Frontal cortex (tissue), 4 donors: ENCODE results near the gene PCBP3. TPM values are rescaled to one million over a fixed set of nuclear protein-coding genes. Genes with fewer than 3 reads are reported as not detected.
"Not testable (repeated sequence)": the region's sequence is repeated elsewhere in the genome, so short reads cannot be mapped to it uniquely, and the experiment has no call there.

Experiments
- DNase-seq, 2 donors: peaks; one replicate each; pipeline ENCODE4 v3.0.0; 2012; ENCODE audit warnings: low spot score in 2 of 2
- FAIRE-seq: peaks from 2 replicates; lab custom pipeline; 2012; peaks lifted over from hg19 to GRCh38; lab: Jason Lieb, UNC
- total RNA-seq: library from RNA; depleted of rRNA; stranded (reverse); fragments of >200 nt; gene quantifications from one replicate; pipeline ENCODE4 v1.2.3, GENCODE V29; 2014
- donor health status: control.
- donor health status: control.
- donor health status: control.

PCBP3 gene
- total RNA-seq, 1 donor from 2014 or later: 7.3 TPM

DNA sequence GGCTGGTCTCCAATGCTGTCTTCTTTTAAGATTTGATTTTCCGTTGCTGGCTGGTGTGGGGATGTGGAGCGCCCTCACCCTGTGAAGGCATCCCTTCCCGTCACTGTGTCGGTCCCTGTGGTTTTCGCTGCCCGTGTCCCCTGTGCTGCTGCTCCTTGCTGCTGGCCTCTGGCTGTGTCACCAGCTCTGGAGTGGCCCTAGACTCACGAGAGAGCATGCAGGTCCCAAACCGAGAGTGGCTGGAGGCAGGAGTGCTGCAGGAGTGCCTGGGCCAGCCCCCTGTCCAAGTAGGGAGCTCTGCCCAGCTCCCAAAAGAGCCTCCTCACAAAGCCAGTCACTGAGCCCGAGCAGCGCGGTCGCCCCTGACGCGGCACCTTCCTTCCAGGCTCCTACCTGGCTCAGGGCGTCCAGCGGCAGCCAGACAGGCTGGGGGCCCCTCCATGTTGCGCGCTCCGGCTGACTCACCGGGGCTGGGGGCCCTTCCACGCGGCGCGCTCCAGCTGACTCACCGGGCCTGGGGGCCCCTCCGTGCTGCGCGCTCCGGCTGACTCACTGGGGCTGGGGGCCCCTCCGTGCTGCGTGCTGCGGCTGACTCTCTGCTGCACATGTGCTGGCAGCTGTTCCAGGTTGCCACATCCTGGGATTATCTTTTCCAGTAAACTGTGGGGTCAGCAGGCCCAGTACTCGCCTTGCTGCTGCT, 231.3 kb downstream of the PCBP3 start:
- no peak for FAIRE-seq
- DNase-seq: no peak

DNA sequence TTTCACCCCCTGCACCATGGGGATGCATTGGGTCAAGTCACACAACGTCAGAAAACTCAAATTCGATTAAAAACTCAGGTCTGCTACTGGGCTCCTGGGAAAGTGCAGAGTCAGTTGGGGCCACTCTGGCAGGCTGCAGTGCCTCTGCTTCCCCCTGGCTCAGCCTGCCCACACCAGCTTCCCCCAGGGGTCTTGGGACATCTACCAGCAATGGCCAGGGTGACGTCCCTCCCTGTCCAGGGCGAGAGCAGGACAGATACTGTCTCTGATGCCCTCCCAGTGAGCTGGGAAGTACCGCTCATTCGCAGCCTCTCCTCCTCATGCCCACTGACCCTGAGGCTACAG, 231.9 kb downstream of the PCBP3 start:
- FAIRE-seq (no peak), DNase-seq (no peak)

DNA sequence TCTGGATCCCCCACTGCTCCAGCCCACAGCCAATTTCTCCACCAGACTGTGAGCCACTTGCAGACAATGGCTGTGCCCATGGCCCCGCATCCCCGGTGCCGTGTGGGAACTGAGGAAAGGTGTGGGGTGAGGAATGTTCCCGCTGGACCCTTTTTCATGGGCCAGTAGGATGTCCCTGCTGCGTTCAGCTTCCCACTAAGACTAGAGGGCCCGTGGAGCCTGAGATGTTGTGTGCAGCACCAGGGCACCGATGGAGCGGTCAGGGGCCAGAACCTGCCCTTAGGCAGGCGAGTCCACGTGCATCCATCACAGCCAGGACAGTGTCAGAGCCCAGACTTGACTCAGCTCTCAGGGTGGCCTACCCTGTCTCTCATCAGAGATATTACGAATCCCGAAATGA, 232.4 kb downstream of the PCBP3 start:
- FAIRE-seq: no peak
- no peak for DNase-seq

DNA sequence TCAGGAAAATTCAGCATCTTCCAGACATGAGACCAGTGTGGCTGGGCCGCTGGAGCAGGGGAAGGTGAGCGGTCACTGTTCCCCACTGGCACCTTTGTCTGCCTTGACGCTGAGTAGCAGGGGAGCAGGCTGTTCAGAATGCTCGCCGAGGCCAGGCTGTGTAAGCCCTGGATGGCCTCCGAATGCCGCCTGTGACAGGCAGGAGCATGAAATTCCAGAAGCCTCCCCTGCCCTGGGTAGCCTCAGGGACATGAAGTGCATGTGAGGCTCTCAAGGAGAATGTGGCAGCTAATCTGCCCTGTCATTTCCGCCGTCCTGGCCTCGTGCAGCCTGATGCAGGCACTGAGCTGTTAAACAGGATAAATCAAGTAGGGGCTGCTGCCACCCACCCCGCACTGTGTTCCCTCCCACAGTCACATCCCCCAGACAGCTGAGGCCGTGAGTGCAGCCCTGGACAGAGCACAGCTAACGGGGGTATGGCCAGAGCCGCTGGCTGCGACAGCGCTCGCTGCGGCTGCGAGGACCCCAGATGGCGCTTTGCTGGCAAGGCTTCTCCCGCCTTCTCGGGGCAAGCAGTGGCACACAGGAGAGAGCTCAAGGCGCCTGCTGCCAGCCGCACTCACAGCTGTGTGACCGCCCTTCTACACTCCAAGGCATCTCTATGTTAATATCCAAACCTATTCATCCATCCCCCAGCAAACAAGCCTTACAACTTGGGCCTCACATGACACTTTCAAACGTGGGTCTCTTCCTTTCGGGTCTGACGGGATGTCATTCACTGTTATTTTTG, 233.1 kb downstream of the PCBP3 start:
- FAIRE-seq (no peak), DNase-seq (no peak)

DNA sequence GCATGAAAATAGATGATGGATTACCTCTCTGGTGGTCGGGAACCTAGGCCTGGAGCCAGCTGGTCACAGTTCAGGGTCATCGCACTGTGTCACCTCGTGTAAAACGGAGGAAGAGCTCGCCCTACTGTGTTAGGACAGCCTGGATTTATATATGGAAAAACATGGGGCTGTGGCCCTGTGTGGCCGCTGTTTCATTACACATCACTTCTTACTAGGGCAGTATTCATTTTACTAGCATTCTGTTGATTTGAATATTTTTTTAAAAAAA, 233.6 kb downstream of the PCBP3 start:
- FAIRE-seq: no peak
- DNase-seq: no peak

DNA sequence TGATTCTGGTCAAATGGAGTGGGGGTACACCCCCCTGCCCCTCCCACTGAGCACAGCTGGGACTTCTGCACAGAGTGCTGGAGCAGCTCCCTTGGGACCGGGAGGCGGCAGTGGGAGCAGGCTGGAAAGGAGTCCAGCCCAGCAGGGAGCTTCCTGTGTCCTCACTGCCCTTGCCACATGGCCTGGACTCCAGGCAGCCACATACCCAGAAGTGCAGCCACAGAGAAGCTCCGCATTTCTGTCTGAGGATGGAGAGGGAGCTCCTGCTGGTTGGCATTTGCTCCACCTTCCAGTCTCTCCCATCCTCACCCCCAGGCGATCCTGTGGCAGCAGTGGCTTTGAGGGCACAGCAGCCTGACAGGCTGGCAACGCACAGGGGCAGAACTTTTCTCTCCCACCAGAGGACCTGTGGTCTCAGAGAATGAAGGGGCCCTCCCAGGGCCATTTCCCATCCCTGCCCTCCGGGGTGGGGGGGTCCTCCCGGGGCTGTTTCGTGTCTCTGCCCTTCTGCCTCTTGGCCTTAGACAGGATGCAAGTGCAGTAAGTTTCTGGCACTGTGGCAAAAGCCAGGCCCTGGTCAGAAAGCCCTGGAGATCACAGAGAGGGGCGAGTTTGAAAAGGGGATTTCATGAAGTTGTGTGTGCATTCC, 234.4 kb downstream of the PCBP3 start:
- no peak for DNase-seq
- FAIRE-seq: no peak

DNA sequence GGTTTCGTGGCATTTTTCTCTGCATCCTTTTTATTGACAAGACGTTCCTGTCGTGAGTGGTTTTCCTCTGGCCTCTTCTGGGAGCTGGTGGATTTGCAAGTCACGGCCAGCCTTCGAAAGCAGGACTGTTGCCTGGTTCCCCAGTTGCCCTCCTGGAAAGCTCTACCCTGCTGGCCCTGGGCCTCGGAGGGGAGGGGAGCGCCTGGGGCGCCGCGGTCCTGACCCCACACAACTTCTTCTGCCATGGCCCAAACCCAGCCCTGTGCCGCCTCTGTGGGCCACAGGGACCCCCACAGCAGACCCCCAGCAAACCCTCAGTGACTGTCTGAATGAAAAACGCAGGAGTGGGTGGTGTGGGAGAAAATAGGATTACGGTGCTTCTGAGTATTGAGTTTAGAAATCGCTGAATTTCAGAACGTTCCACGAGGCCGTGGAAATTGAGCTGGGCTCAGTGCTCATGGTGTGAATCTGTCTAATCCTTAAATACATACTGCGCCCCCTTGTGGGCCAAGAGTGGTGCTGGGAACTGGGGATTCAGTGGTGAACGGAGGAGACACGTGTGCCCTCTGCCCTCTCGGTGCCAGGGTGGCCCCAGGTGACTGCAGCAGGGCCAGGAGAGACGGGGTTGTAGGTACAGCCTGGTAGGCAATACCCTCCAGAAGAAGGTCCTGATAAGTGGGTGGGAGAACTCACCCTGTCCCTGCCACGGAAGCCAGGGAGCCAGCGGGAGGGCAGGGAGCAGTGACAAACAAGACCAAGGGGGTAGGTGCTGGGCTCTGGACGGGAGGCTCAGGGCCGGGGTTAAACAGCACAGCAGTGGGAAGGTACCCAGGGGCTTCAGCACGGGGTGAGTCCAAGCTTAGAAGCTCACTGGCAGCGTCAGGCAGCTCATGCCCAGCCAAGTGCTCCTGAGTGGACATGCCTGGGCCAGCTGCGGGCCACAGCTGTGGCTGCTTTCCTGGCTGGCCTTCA, 236.9 kb downstream of the PCBP3 start:
- DNase-seq (peak in 1 of 2 donors; percentile 53), FAIRE-seq (no peak)

DNA sequence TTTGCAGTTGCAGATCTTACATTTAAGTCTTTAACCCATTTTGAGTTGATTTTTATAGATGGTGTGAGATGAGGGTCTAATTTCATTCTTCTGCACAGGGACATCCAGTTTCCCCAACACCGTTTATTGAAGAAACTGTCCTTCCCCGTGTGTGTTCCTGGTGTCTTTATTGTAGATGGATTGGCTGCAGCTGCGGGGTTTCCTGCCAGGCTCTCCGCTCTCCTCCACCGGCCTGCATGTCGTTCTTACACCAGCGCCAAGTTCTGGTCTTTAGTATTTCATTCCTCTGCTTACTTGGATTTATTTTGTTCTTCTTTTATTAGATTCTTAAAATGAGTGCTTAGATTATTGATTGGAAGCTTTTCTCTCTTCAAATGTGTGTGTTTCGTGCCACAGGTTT, 239.1 kb downstream of the PCBP3 start:
- FAIRE-seq: no peak
- no peak for DNase-seq

DNA sequence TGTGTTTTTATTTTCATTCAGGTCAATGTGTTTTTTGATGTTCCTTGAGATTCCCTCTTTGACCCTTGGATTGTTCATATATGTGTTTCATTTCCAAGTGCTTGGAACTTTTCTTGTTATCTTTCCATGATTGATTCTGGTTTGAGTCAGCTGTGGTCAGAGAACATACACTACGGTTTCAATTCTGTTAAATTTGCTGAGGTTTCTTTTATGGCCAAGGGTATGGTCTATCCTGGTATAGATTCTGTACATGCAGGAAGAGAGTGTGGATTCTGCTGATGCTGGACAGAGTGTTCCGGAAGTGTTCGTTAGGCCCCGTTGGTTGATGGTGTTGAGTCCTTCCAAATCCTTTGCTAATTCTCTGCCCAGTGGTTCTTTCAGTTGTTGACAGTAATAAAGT, 239.6 kb downstream of the PCBP3 start:
- no peak for FAIRE-seq

DNA sequence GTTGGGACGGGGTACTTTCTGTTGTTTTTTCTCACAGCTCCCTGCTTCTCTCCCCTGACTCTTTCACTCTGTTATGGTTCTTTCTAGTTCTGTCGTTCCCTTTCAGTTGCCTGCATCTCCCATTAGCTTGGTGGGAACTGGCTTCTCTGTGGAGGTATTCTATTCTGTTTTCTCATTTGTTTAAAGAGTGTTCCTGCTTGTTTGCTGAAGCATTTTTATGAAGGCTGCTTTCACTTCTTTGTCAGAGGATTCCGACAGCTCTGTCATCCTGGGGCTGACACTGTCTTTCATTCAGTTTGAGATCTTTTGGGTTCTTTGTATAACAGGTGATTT, 242.0 kb downstream of the PCBP3 start:
- DNase-seq (no peak), FAIRE-seq (no peak)

More for the DNA sequence above, 239.6 kb downstream of the PCBP3 start:
- DNase-seq: no peak

DNA sequence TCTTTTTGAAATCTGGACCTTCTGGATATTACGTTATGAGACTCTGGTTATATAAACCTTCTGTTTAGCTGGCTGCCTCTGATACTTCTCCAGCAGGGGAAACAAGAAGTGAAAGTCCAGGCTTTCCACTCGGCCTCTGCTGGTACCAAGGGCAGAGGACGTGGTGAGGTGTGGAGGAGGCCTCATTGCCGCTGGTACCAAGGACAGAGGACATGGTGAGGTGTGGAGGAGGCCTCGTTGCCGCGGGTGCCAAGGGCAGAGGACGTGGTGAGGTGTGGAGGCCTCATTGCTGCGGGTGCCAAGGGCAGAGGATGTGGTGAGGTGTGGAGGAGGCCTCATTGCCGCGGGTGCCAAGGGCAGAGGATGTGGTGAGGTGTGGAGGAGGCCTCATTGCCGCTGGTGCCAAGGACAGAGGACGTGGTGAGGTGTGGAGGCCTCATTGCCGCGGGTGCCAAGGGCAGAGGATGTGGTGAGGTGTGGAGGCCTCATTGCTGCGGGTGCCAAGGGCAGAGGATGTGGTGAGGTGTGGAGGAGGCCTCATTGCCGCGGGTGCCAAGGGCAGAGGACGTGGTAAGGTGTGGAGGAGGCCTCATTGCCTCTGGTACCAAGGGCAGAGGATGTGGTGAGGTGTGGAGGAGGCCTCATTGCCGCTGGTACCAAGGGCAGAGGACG, 242.5 kb downstream of the PCBP3 start:
- not testable (repeated sequence) for FAIRE-seq, DNase-seq

DNA sequence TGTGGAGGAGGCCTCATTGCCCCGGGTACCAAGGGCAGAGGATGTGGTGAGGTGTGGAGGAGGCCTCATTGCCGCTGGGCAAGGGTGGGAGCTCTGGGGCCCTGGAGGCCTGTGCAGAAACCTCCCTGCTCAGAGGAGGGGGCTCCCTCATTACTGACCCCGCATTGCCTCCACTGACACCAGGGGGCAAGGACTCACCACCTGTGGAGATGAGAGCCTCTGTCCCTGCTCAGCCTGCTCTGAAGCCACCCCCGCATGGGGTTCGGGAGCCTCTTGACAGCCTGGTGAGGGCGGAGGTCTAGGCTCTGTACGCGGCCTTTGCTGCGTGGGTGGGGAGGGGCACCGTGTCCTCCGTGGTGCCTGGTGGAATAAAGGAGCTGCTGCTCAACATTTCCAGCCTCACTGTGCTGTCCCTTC, 243.1 kb downstream of the PCBP3 start:
- FAIRE-seq: no peak
- no peak for DNase-seq

DNA sequence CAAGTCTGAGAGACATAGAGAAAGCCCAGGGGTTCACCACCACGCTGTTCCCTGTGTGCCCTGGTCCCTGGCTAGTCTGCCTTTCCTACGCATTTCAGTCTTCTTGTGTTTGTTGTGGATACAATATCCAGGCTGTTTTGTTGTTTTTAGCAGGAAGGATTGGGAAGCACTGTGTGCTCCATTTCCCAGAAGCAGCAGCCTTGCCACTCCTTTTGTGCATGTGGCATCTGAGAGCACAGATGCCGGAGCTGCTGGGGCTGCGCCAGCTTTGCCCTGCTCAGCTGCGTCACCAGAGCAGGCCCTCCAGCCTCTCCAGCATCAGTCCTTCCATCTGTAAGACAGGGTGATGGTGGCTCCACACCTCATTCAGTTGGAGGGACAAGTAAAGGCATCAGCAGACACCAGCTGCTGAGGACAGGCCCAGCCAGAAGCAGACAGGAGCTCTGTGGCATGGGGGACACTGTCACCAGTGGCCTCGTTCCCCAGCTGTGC, 243.6 kb downstream of the PCBP3 start:
- peak in 1 of 2 donors; percentile 73 for DNase-seq
- FAIRE-seq: no peak

DNA sequence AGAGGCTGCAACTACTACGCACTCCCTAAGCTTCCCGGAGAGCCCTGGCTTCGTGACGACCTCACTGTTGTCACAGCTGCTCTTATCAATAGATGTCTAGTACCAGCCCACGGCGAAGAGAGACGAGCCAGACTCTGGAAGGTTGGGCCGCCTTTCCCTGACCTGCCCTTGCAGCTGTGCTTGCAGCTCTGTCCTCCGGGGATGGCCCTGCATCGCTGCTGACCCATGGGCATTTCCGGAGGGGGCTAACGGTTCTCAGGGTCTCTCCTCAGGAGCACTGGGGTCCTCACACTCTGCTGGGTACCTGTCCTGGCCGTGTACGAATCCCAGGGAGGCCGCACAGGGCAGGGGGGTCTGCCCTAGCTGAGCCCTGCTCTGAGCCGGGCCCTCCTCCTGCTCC, 244.3 kb downstream of the PCBP3 start:
- DNase-seq (no peak), FAIRE-seq (no peak)

DNA sequence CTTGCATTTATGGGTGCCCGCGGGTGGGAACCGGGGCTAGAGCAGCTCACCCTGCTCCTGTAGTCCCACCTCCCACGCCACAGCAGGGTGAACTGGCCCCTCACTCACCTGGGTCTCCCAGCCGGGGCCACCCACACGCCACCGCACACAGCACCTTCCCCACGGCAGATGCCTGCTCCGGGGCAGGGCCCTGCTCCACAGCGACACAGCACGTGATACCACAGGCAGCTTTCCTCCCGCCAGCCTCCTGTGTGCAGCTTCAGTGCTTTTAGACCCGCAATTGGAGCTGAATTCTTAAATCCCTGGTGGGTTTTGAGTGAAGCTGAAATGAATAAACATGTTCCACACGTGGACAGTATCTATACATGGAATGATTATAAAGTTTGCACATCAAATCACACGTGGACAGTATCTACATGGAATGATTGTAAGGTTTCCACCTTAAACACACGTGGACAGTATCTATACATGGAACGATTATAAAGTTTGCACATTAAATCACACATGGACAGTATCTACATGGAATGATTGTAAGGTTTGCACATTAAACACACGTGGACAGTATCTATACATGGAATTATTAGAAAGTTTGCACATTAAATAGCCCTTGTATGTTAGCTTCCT, 245.0 kb downstream of the PCBP3 start:
- DNase-seq: no peak

DNA sequence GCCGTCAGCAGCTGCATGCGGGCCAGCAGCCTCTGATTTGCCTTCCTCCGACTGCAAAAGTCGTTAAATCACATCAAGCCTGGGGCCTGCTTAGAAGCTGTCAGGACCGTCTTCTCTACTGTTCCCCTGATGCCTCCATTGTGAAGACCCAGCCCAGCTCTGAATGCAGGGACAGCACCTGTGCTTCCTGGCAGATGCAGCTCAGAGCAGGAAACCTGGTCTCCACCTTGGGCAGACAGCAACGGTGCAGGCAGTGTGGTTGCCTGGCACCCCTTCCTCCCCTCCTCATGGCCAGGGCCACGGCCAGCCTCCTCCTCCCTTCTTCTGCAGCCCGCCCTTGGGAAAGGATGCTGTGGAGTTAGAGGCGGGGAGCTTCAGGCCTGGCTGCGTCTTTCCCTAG, 245.7 kb downstream of the PCBP3 start:
- no peak for FAIRE-seq
- no peak for DNase-seq

More for the DNA sequence above, 245.0 kb downstream of the PCBP3 start:
- no peak for FAIRE-seq

DNA sequence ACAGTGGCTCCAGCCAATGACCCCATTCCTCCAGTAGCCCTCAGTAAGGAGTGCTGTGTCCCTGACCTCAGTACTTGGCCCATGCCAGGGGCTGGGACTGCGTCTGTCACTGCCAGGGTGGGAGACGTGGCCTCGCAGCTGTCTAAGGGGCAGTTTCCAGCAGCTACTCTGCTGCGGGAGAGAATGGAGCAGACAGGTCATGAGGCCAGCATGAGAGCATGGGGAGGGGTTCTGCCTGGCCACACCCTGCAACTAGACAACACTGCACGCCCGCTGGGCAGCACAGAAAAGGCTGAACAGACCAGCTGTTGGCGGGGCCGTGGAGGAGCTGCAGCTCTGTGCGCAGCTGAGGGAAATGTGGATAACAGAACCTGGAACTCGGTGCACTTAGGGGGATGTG, 246.4 kb downstream of the PCBP3 start:
- DNase-seq (no peak), FAIRE-seq (no peak)

DNA sequence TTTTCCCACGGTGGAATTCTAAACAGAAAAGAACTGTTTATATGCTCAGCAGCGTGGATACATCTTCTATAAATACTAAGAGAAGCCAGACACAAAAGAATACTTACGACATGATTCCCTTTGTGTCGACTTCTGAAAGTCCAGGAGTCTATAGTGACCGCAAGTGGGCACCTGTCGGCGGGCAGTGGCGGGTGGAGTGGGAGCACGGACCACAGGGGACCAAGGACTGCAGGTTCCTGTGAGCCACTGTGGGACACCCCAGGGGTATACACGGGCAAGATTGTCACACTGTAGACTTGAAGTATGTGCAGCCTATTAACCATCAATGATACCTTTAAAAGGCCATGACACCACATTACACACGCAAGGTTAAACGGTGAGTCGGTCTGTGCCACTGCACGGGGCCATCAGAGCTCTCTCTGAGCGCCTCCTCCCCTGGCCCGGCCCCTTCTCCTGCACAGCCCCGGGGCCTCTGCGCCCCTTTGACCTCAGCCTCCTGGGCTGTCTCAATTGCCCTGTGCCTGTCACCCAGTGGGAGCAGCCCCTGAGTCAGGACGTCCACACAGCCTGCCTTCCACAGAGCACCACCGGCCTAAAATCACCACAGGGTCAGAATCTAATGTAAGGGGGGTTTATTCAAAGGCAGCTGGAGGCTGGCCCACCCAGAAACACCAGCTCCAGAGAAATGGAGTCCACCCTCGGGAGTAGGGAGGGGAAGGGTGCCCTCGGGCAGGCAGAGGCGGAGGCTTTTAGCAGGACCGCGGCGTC, 248.0 kb downstream of the PCBP3 start:
- FAIRE-seq (no peak), DNase-seq (no peak)
